Uterus (tissue), 4 donors: ENCODE measurements around the gene TTC23. TPM values are rescaled to one million over a fixed set of nuclear protein-coding genes. Genes with fewer than 3 reads are reported as not detected.
"Not testable (repeated sequence)": the region's sequence is repeated elsewhere in the genome, so short reads cannot be mapped to it uniquely, and the experiment has no call there.

ENCODE experiments used
- DNase-seq, 2 donors: peaks; one replicate each; pipeline ENCODE4 v3.0.0-alpha.2; 2019 to 2020
- H3K27ac ChIP-seq, 2 donors: fragments of 200-600 bp; sonication (generic); 1 replicate in 1 of 2; 2 replicates in 1 of 2; pipeline ENCODE4 v1.5.1; 2016 to 2018
- H3K27me3 ChIP-seq, 2 donors: fragments of 200-600 bp; sonication (generic); one replicate each; pipeline ENCODE4 v1.5.1; 2018 to 2019; ENCODE audit warnings: control low read depth in 1 of 2
- H3K36me3 ChIP-seq, 2 donors: fragments of 200-600 bp; sonication (generic); one replicate each; pipeline ENCODE4 v1.5.1; 2019; ENCODE audit warnings: control low read depth in 1 of 2
- H3K4me1 ChIP-seq, 2 donors: fragments of 200-600 bp; sonication (generic); one replicate each; pipeline ENCODE4 v1.5.1; 2018 to 2019; ENCODE audit warnings: control low read depth in 1 of 2
- H3K4me3 ChIP-seq, 2 donors: fragments of 200-600 bp; sonication (generic); 1 replicate in 1 of 2; 2 replicates in 1 of 2; pipeline ENCODE4 v1.5.1; 2018 to 2019; ENCODE audit warnings: mild to moderate bottlenecking in 1 of 2
- H3K9me3 ChIP-seq, 2 donors: fragments of 200-600 bp; sonication (generic); one replicate each; pipeline ENCODE4 v1.5.1; 2019; ENCODE audit warnings: control low read depth in 1 of 2
- POLR2A ChIP-seq, 2 donors: fragments of 450-650 bp; IDR thresholded peaks; one replicate each; pipeline ENCODE4 v1.6.1; 2016; ENCODE audit warnings: antibody characterized with exemption in 2 of 2, mild to moderate bottlenecking in 1 of 2, moderate library complexity in 1 of 2
- intact Hi-C: fragments of 100-400 bp; cut with DNase I; formaldehyde crosslinking; loops from one replicate; pipeline ENCODE4 v1.15.1; 2023; ENCODE audit warnings: low total_unique reads
- total RNA-seq, 4 donors: library from RNA; depleted of rRNA in 3 of 4; stranded (reverse); fragments of >200 nt in 3 of 4; gene quantifications; one replicate each; pipeline versions ENCODE4 v1.1.0 to v1.2.4, GENCODE V29; 2014 to 2023
- TF ChIP-seq, protein P1 (sequence below), 4 experiments: fragments of 200-600 bp in 2 of 4; fragments of 450-650 bp in 2 of 4; sonication (generic) in 2 of 4; IDR thresholded peaks; one replicate each; pipeline ENCODE4 v1.5.1; 2016 to 2019; ENCODE audit warnings: antibody characterized with exemption in 4 of 4, mild to moderate bottlenecking in 2 of 4, moderate library complexity in 1 of 4
- donor health status: DM: yes; HTN: yes; CAD: no.

The TTC23 gene
- total RNA-seq, 4 donors from 2014 or later, result 10.0 to 54.1 (median 31.0) TPM

DNA sequence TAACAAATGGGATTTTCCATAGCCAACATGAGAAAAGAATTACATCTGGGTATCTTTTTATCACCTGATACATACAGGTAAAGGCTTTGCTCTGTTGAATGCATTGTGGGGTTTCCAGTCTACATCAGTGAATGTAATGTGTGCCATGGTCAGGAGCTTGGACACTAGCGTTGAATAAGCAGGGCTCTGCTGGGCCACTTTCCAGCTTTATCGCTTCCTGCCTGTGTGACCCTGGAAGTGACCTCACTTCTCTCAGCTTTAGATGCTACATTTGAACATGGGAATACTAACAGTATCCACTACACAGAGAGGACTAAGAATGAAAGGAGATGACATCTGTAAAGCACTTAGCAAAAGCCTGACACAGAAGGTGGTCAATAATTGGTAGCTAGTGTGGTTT, 40.1 kb downstream of the TTC23 start:
- intact Hi-C loops, result no loop called here
- H3K27me3 ChIP-seq, result no peaks in the 10 kb centered on the region
- no peak for TF ChIP-seq POLR2A (IDR thresholded peaks at IDR 0.05)
- TF ChIP-seq, protein P1, sequence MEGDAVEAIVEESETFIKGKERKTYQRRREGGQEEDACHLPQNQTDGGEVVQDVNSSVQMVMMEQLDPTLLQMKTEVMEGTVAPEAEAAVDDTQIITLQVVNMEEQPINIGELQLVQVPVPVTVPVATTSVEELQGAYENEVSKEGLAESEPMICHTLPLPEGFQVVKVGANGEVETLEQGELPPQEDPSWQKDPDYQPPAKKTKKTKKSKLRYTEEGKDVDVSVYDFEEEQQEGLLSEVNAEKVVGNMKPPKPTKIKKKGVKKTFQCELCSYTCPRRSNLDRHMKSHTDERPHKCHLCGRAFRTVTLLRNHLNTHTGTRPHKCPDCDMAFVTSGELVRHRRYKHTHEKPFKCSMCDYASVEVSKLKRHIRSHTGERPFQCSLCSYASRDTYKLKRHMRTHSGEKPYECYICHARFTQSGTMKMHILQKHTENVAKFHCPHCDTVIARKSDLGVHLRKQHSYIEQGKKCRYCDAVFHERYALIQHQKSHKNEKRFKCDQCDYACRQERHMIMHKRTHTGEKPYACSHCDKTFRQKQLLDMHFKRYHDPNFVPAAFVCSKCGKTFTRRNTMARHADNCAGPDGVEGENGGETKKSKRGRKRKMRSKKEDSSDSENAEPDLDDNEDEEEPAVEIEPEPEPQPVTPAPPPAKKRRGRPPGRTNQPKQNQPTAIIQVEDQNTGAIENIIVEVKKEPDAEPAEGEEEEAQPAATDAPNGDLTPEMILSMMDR (IDR thresholded peaks at IDR 0.05), result no peak
- H3K4me3 ChIP-seq, result no peak overlapping the region
- no peak for DNase-seq
- no peak overlapping the region for H3K27ac ChIP-seq
- H3K4me1 ChIP-seq, result no peaks in the 10 kb centered on the region
- H3K9me3 ChIP-seq, result no peaks in the 10 kb centered on the region
- H3K36me3 ChIP-seq, result no peaks in the 10 kb centered on the region

DNA sequence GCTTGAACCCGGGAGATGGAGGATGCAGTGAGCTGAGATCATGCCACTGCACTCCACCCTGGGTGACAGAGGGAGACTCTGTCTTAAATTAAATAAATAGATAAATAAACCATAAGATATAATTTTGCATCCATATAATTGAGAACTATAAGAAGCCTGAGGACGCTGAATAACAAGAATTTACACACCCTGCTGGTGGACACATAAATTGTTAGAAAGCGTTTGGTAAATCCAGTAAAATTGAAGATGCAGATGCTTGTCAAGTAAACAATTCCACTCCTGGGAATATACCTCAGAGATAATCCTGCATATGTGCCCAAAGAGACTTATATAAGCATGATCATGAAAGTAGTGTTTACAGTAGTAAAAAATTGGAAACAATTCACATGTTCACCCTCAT, 41.7 kb downstream of the TTC23 start:
- DNase-seq, result no peak
- no peak for TF ChIP-seq POLR2A (IDR thresholded peaks at IDR 0.05)
- TF ChIP-seq, protein P1 (IDR thresholded peaks at IDR 0.05), result no peak
- no peak overlapping the region for H3K27ac ChIP-seq
- intact Hi-C loops, result no loop called here
- H3K4me3 ChIP-seq, result no peak overlapping the region
- H3K4me1 ChIP-seq, result no peaks in the 10 kb centered on the region
- H3K9me3 ChIP-seq, result no peaks in the 10 kb centered on the region
- H3K27me3 ChIP-seq, result no peaks in the 10 kb centered on the region
- no peaks in the 10 kb centered on the region for H3K36me3 ChIP-seq

DNA sequence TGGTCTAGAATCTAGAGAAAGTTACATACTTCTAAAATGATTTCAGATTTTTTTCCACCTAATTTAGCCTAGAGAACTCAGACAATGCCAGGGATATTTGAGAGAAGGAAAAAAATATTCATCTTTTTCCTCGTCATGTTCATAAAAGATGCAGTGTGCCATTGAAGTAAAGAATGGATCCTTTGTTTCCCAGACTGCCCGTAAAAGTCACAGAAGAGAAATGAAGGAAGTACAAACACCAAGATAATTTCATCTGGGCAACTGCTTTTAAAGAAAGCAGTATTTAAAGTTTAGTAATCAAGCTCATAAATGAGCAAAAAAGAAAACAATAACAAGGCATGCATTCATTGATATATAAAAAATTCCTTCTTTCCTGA, 47.2 kb downstream of the TTC23 start:
- Histone ChIP-seq H3K4me1 (no peaks in the 10 kb centered on the region), H3K9me3 (no peaks in the 10 kb centered on the region), H3K4me3 (no peak overlapping the region), H3K36me3 (no peaks in the 10 kb centered on the region), H3K27ac (no peak overlapping the region), H3K27me3 (no peaks in the 10 kb centered on the region)
- TF ChIP-seq, protein P1 (IDR thresholded peaks at IDR 0.05), result no peak
- no peak for TF ChIP-seq POLR2A (IDR thresholded peaks at IDR 0.05)
- DNase-seq, result no peak
- intact Hi-C loops, result no loop called here

DNA sequence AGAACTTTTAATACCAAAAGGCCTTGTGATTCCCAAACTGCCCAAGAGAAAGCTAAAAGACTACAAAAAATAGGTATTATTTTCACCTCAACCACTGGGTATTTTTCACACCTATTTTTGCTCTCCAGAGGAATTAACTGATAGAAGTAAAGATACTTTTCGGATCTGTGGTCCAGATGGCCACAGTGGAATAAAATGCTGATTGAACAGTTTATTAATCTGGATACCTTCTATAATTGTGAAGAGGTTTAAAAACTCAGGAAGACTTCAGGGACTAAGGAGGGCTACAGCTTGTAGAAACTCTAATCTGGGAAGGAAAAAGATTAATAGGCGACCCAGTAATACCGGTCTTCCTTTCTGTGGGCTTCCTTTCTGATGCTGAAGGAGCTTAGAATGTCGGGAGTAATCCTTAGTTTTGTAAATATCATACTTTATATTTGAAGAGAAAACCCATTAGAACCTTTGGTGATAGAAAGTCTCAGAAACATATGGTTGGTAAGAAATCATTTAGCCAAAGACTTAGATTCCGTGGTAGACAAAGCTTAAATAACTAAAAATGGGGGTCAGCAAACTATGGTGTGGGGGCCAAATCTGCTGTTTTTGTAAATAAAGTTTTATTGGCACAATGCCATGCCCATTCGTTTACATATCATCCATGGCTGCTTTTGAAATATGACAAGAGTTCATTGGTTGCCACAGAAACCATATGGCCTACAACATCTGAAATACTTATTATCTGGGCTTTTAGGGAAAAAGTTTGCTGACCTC, 47.8 kb downstream of the TTC23 start:
- Histone ChIP-seq H3K27ac (no peak overlapping the region), H3K27me3 (no peaks in the 10 kb centered on the region), H3K4me3 (no peak overlapping the region), H3K4me1 (no peaks in the 10 kb centered on the region), H3K36me3 (no peaks in the 10 kb centered on the region), H3K9me3 (no peaks in the 10 kb centered on the region)
- no peak for DNase-seq
- intact Hi-C loops, result no loop called here
- TF ChIP-seq POLR2A (IDR thresholded peaks at IDR 0.05), result no peak

DNA sequence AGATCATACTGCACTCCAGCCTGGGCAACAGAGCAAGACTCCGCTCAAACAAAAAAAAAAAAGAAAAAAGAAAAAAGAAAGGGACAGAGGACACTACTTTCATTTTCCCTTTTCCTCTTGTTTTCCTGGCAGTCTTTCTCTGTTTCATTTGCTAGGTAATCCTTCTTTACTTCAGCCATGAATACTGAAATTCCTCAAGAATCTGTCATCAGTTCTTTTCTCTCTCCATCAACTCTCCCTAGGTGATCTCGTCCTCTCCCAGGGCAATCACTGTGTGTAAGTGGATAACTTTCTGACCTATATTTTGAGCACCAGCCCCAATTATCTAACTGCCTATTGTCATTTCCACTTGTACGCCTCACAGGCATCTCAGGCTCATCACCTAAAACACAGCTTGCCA, 51.5 kb downstream of the TTC23 start:
- H3K36me3 ChIP-seq, result no peaks in the 10 kb centered on the region
- no peak overlapping the region for H3K27ac ChIP-seq
- TF ChIP-seq, protein P1 (IDR thresholded peaks at IDR 0.05), result no peak
- no peak for TF ChIP-seq POLR2A (IDR thresholded peaks at IDR 0.05)
- no peak overlapping the region for H3K4me3 ChIP-seq
- no peaks in the 10 kb centered on the region for H3K4me1 ChIP-seq
- no peaks in the 10 kb centered on the region for H3K9me3 ChIP-seq
- no peaks in the 10 kb centered on the region for H3K27me3 ChIP-seq
- no peak for DNase-seq
- intact Hi-C loops, result no loop called here

DNA sequence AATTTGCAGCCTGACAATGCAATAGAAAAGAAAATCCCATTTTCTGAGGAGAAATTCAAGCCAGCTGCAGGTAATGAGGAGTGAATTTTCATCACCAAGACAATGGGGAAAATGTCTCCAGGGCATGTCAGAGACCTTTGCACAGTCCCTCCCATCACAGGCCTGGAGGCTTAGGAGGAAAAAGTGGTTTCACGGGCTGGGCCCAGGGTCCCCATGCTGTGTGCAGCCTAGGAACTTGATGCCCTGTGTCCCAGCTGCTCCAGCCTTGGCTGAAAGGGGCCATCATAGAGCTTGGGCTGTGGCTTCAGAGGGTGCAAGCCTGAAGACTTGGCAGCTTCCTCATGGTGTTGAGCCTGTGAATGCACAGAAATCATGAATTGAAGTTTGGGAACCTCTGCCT, 57.2 kb downstream of the TTC23 start:
- H3K4me3 ChIP-seq, H3K36me3 ChIP-seq, intact Hi-C loops, H3K27me3 ChIP-seq, DNase-seq, H3K27ac ChIP-seq, H3K4me1 ChIP-seq, H3K9me3 ChIP-seq: not testable (repeated sequence)
